GM12878 (cell line): Measurements from ENCODE around the gene DNAJC4. TPM values are rescaled to one million over a fixed set of nuclear protein-coding genes. Genes with fewer than 3 reads are reported as not detected.

Experiments
- ATAC-seq: fragments of 200-7000 bp; cut with Tn5 transposase; 3 replicates; pipeline ENCODE4 v1.9.1; 2020; ENCODE audit warnings: mild to moderate bottlenecking, moderate library complexity
- BruUV-seq: library from RNA; stranded (reverse); fragments of 400-500 nt; replicated peaks from 2 replicates; lab custom pipeline; 2021; lab: Mats Ljungman, UMichigan
- CTCF ChIA-PET: fragments of 300-600 bp; sonication (Branson Sonifier 250); formaldehyde crosslinking; extraction: SDS; loops from one replicate; lab custom pipeline; 2021; ENCODE audit warnings: inconsistent platforms; lab: Yijun Ruan, JAX
- POLR2A ChIA-PET: fragments of 350-600 bp; formaldehyde crosslinking; extraction: SDS; loops from one replicate; lab custom pipeline; 2021; ENCODE audit warnings: inconsistent platforms; lab: Charles Lee
- RAD21 ChIA-PET: fragments of 300-600 bp; sonication (Branson Sonifier 250); formaldehyde crosslinking; loops from one replicate; lab custom pipeline; 2023; ENCODE audit warnings: antibody characterized with exemption; ENCODE audit not compliant: unreplicated experiment; lab: Charles Lee
- SMC1A ChIA-PET: fragments of 300-600 bp; sonication (Branson Sonifier 250); formaldehyde crosslinking; loops from one replicate; lab custom pipeline; 2023; ENCODE audit not compliant: unreplicated experiment, uncharacterized antibody; lab: Charles Lee
- DNase-seq: peaks from one replicate; pipeline ENCODE4 v3.0.0-alpha.2; 2011; ENCODE audit warnings: low read depth, low spot score
- FAIRE-seq: peaks from 3 replicates; lab custom pipeline; 2011; peaks lifted over from hg19 to GRCh38; lab: Jason Lieb, UNC
- H2AFZ ChIP-seq: 2 replicates; pipeline ENCODE4 v1.6.0; 2011; ENCODE audit warnings: low read depth, low read length, control low read depth; ENCODE audit not compliant: control insufficient read depth
- H3K27ac ChIP-seq: 2 replicates; pipeline ENCODE4 v1.5.1; 2011; ENCODE audit warnings: control low read depth; ENCODE audit not compliant: control insufficient read depth, insufficient read depth
- H3K27me3 ChIP-seq, 2 experiments: replicated peaks in 1 of 2; 2 replicates each; pipeline versions ENCODE4 v1.6.0 to v1.6.1; 2011; ENCODE audit warnings: low read length in 1 of 2; ENCODE audit not compliant: control insufficient read depth in 2 of 2, insufficient read depth in 2 of 2
- H3K36me3 ChIP-seq, 2 experiments: 2 replicates each; pipeline ENCODE4 v1.5.1; 2011; ENCODE audit warnings: low read length in 1 of 2; ENCODE audit not compliant: control insufficient read depth in 2 of 2, insufficient read depth in 2 of 2
- H3K4me1 ChIP-seq: 2 replicates; pipeline ENCODE4 v1.6.1; 2011; ENCODE audit warnings: mild to moderate bottlenecking, low read length, moderate library complexity, mixed read lengths; ENCODE audit not compliant: control insufficient read depth, insufficient read depth
- H3K4me2 ChIP-seq: 2 replicates; pipeline ENCODE4 v1.6.0; 2011; ENCODE audit warnings: control low read depth; ENCODE audit not compliant: control insufficient read depth, insufficient read depth
- H3K4me3 ChIP-seq: fragments of 200-600 bp; sonication (generic); 2 replicates; pipeline ENCODE4 v1.5.1; 2016
- H3K79me2 ChIP-seq: 2 replicates; pipeline ENCODE4 v1.6.0; 2011; ENCODE audit warnings: low read length; ENCODE audit not compliant: control insufficient read depth, insufficient read depth
- H3K9ac ChIP-seq: 2 replicates; pipeline ENCODE4 v1.8.0; 2011; ENCODE audit warnings: low read length, control low read depth, mixed read lengths; ENCODE audit not compliant: control insufficient read depth, insufficient read depth
- H3K9me3 ChIP-seq: replicated peaks from 3 replicates; pipeline ENCODE4 v1.5.1; 2011; ENCODE audit warnings: mild to moderate bottlenecking, low read length; ENCODE audit not compliant: control insufficient read depth, insufficient read depth
- H4K20me1 ChIP-seq: 2 replicates; pipeline ENCODE4 v1.6.0; 2011; ENCODE audit not compliant: control insufficient read depth, insufficient read depth
- CHD4 ChIP-seq: fragments of 200-600 bp; sonication (generic); IDR thresholded peaks from 2 replicates; pipeline ENCODE4 v1.6.1; 2016; ENCODE audit warnings: mild to moderate bottlenecking
- ESRRA ChIP-seq: IDR thresholded peaks from 2 replicates; pipeline ENCODE4 v1.6.1; 2012; ENCODE audit warnings: mild to moderate bottlenecking, low read length, improper control_type of control experiment
- FOS ChIP-seq: IDR thresholded peaks from 3 replicates; pipeline ENCODE4 v1.6.1; 2011; ENCODE audit warnings: borderline replicate concordance; ENCODE audit not compliant: insufficient read length; ENCODE audit errors: extremely low read depth
- FOXK2 ChIP-seq: fragments of 450-650 bp; IDR thresholded peaks from 2 replicates; pipeline ENCODE4 v1.6.1; 2017; ENCODE audit warnings: mild to moderate bottlenecking, moderate library complexity
- LARP7 ChIP-seq: fragments of 450-650 bp; IDR thresholded peaks from 2 replicates; pipeline ENCODE4 v1.6.1; 2017; ENCODE audit warnings: mild to moderate bottlenecking
- MEF2A ChIP-seq: IDR thresholded peaks from 2 replicates; pipeline ENCODE4 v1.6.1; 2011; ENCODE audit warnings: low read depth, mild to moderate bottlenecking, low read length, moderate library complexity; ENCODE audit not compliant: insufficient read depth
- RB1 ChIP-seq: fragments of 450-650 bp; formaldehyde crosslinking; IDR thresholded peaks from 2 replicates; pipeline ENCODE4 v1.6.1; 2017; ENCODE audit warnings: mild to moderate bottlenecking, borderline replicate concordance
- RBBP5 ChIP-seq: fragments of 200-600 bp; sonication (generic); conservative IDR thresholded peaks from 2 replicates; pipeline ENCODE4 v1.6.1; 2016
- RELA ChIP-seq: fragments of 450-650 bp; IDR thresholded peaks from 2 replicates; pipeline ENCODE4 v1.8.0; 2014; ENCODE audit warnings: borderline replicate concordance; ENCODE audit not compliant: partially characterized antibody
- SMC3 ChIP-seq: IDR thresholded peaks from 2 replicates; pipeline ENCODE4 v1.6.1; 2011; ENCODE audit warnings: low read length, improper control_type of control experiment, borderline replicate concordance
- SUZ12 ChIP-seq: fragments of 200-600 bp; sonication (generic); IDR thresholded peaks from one replicate; pipeline ENCODE4 v1.6.1; 2018; ENCODE audit warnings: antibody characterized with exemption, mild to moderate bottlenecking; ENCODE audit not compliant: unreplicated experiment
- WGBS: methylation state at CpG from one replicate; pipeline ENCODE4 v1.1.6; 2016; ENCODE audit warnings: low lambda C conversion rate; ENCODE audit not compliant: insufficient replicate concordance, insufficient coverage; ENCODE audit errors: missing lambda C conversion rate; 5-methylcytosine and 5-hydroxymethylcytosine counted together
- in situ Hi-C: fragments of 300-500 bp; cut with MboI; formaldehyde crosslinking; loops from 9 replicates; pipeline ENCODE4 v1.14.3; 2018; ENCODE audit warnings: mixed read lengths
- intact Hi-C: fragments of 100-400 bp; cut with micrococcal nuclease; formaldehyde crosslinking; loops from one replicate; pipeline ENCODE4 v1.14.2; 2022; ENCODE audit not compliant: unreplicated experiment
- polyA plus RNA-seq, 11 experiments: library from polyadenylated mRNA; depleted of rRNA in 4 of 11; unstranded in 6 of 11; stranded (reverse) in 5 of 11; fragments of >200 nt; fragmentation: Nextera tagmentation in 4 of 11; fragmentation: Illumina TruSeq in 1 of 11; extraction: Ambion mirVana in 4 of 11; extraction: Trizol in 1 of 11; gene quantifications; 1 replicate in 1 of 11; 2 replicates in 10 of 11; pipeline versions ENCODE4 v1.2.1 to v1.2.3, GENCODE V29; 2011 to 2016; ENCODE audit warnings: inconsistent platforms in 2 of 11, missing spikeins in 2 of 11, low read depth in 1 of 11
- total RNA-seq, 4 experiments: library from RNA; depleted of rRNA in 3 of 4; stranded (reverse); fragments of >200 nt in 3 of 4; fragmentation: Illumina TruSeq in 1 of 4; extraction: Trizol in 1 of 4; gene quantifications; 2 replicates each; pipeline versions ENCODE4 v1.2.1 to v1.2.3, GENCODE V29; 2013 to 2021
- TF ChIP-seq, protein P1 (sequence below): fragments of 150-350 bp; IDR thresholded peaks from 2 replicates; pipeline ENCODE4 v1.6.1; 2014; ENCODE audit warnings: mild to moderate bottlenecking, low read depth, low read length
- TF ChIP-seq, protein P2 (sequence below): fragments of 450-650 bp; formaldehyde crosslinking; IDR thresholded peaks from 2 replicates; pipeline ENCODE4 v1.4.0; 2020; ENCODE audit warnings: mild to moderate bottlenecking, moderate library complexity

Gene DNAJC4
- total and polyA plus RNA-seq, 10 of the 15 experiments (the other 5 are each of a cell fraction or from before 2014, with no cell fraction given): 3.7 to 64.9 (median 30.1) TPM

DNA sequence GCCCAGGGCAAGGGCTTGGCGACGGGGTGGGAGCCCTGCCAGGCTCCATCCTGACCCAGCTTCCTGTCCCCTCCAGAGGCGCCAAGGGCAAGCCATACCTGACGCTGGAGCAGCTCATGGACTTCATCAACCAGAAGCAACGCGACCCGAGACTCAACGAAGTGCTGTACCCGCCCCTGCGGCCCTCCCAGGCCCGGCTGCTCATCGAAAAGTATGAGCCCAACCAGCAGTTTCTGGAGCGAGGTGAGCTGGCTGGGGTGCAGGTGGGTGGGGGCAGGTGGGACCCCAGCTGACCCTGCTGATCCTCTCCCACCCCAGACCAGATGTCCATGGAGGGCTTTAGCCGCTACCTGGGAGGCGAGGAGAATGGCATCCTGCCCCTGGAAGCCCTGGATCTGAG is 26.0 kb downstream of the DNAJC4 start:
- no TSS peak for BruUV-seq
- no peaks in the 10 kb centered on the region for H3K27me3 ChIP-seq
- H3K36me3 ChIP-seq: peaks cover 0 to 5% of the 10 kb centered on the region in 2 experiments; a peak in 2 of 4 replicates
- H3K4me2 ChIP-seq: no peak overlapping the region
- ChIA-PET RAD21 (no interaction called here), POLR2A (interaction anchor here (0.6 to 0.7 kb wide), 4 partner anchors 11 to 1440 kb away, joined by 3 read pairs; partner anchors contain the start of gene FKBP2), SMC1A (no interaction called here), CTCF (interaction anchor here (0.9 kb wide), 1 partner anchor 45 kb away, joined by 4 read pairs; the partner anchor contains the start of gene CATSPERZ)
- intact Hi-C loops: no loop called here
- H3K79me2 ChIP-seq: no peaks in the 10 kb centered on the region; the same call in 1 of the 2 replicates
- FAIRE-seq: no peak
- no peak overlapping the region for H3K4me3 ChIP-seq
- H3K27ac ChIP-seq: no peak overlapping the region
- H4K20me1 ChIP-seq: no peaks in the 10 kb centered on the region
- in situ Hi-C loops: no loop called here
- no peak overlapping the region for H3K9ac ChIP-seq
- 91% methylated on average over 15 of the region's 15 CpGs for WGBS
- ATAC-seq: no peak
- H3K9me3 ChIP-seq: no peaks in the 10 kb centered on the region
- no peak for TF ChIP-seq RB1
- TF ChIP-seq RBBP5: no peak
- DNase-seq: no peak
- peaks cover 14% of the 10 kb centered on the region for H3K4me1 ChIP-seq
- H2AFZ ChIP-seq: no peak overlapping the region

DNA sequence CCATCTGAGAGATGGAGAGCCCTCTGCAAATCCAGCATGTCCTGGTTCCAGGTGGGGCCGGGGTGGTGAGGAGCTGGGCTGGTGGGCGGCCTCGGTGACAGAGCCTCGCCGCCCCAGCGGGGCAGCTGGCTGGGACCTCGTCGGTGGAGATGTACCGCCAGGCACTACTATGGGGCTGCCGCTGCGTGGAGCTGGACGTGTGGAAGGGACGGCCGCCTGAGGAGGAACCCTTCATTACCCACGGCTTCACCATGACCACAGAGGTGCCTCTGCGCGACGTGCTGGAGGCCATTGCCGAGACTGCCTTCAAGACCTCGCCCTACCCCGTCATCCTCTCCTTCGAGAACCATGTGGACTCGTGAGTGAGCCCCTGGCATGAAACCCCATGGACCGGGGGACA is 28.0 kb downstream of the DNAJC4 start:
- WGBS: 87% methylated on average over 24 of the region's 24 CpGs
- CTCF ChIA-PET: no interaction called here

More for the DNA sequence above, 28.0 kb downstream of the DNAJC4 start:
- POLR2A ChIA-PET: interaction anchor here (0.7 to 1.9 kb wide), 3 partner anchors 9 to 27 kb away, joined by 4 to 7 read pairs (median 4); no protein-coding TSS in a partner anchor
- BruUV-seq: no TSS peak
- Histone ChIP-seq H3K4me2 (no peak overlapping the region), H3K4me1 (peaks cover 11% of the 10 kb centered on the region), H3K79me2 (no peaks in the 10 kb centered on the region), H3K27ac (no peak overlapping the region), H3K36me3 (peaks cover 0 to 5% of the 10 kb centered on the region in 2 experiments; a peak in 2 of 4 replicates), H3K9ac (no peak overlapping the region), H3K9me3 (no peaks in the 10 kb centered on the region), H4K20me1 (no peaks in the 10 kb centered on the region), H3K4me3 (no peak overlapping the region), H2AFZ (no peak overlapping the region), H3K27me3 (no peaks in the 10 kb centered on the region)
- no peak for TF ChIP-seq SMC3
- TF ChIP-seq LARP7: no peak
- no peak for TF ChIP-seq RBBP5
- TF ChIP-seq RELA: no peak
- no peak for TF ChIP-seq CHD4
- TF ChIP-seq ESRRA: no peak
- TF ChIP-seq, protein P1, sequence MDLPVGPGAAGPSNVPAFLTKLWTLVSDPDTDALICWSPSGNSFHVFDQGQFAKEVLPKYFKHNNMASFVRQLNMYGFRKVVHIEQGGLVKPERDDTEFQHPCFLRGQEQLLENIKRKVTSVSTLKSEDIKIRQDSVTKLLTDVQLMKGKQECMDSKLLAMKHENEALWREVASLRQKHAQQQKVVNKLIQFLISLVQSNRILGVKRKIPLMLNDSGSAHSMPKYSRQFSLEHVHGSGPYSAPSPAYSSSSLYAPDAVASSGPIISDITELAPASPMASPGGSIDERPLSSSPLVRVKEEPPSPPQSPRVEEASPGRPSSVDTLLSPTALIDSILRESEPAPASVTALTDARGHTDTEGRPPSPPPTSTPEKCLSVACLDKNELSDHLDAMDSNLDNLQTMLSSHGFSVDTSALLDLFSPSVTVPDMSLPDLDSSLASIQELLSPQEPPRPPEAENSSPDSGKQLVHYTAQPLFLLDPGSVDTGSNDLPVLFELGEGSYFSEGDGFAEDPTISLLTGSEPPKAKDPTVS: no peak
- TF ChIP-seq FOXK2: no peak
- TF ChIP-seq, protein P2, sequence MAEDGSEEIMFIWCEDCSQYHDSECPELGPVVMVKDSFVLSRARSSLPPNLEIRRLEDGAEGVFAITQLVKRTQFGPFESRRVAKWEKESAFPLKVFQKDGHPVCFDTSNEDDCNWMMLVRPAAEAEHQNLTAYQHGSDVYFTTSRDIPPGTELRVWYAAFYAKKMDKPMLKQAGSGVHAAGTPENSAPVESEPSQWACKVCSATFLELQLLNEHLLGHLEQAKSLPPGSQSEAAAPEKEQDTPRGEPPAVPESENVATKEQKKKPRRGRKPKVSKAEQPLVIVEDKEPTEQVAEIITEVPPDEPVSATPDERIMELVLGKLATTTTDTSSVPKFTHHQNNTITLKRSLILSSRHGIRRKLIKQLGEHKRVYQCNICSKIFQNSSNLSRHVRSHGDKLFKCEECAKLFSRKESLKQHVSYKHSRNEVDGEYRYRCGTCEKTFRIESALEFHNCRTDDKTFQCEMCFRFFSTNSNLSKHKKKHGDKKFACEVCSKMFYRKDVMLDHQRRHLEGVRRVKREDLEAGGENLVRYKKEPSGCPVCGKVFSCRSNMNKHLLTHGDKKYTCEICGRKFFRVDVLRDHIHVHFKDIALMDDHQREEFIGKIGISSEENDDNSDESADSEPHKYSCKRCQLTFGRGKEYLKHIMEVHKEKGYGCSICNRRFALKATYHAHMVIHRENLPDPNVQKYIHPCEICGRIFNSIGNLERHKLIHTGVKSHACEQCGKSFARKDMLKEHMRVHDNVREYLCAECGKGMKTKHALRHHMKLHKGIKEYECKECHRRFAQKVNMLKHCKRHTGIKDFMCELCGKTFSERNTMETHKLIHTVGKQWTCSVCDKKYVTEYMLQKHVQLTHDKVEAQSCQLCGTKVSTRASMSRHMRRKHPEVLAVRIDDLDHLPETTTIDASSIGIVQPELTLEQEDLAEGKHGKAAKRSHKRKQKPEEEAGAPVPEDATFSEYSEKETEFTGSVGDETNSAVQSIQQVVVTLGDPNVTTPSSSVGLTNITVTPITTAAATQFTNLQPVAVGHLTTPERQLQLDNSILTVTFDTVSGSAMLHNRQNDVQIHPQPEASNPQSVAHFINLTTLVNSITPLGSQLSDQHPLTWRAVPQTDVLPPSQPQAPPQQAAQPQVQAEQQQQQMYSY (CRISPR knock-in tag): no peak
- no peak for TF ChIP-seq SUZ12
- no peak for TF ChIP-seq MEF2A
- TF ChIP-seq FOS: no peak
- intact Hi-C loops (no loop called here), in situ Hi-C loops (no loop called here)
- SMC1A ChIA-PET: interaction anchor here (1.2 kb wide), 1 partner anchor 54 kb away, joined by 3 read pairs; no protein-coding TSS in a partner anchor
- ATAC-seq: no peak
- DNase-seq: no peak
- RAD21 ChIA-PET: no interaction called here
- no peak for FAIRE-seq
